GM18519 (cell line): ENCODE data around the gene TGFBR2.
"Not testable (repeated sequence)": the region's sequence is repeated elsewhere in the genome, so short reads cannot be mapped to it uniquely, and the experiment has no call there.

Experiments
- ATAC-seq: cut with Tn5 transposase; IDR thresholded peaks from one replicate; pipeline ENCODE4 v1.9.1; 2021; ENCODE audit warnings: mild to moderate bottlenecking, moderate library complexity; ENCODE audit not compliant: unreplicated experiment, low FRiP score

Gene TGFBR2

DNA sequence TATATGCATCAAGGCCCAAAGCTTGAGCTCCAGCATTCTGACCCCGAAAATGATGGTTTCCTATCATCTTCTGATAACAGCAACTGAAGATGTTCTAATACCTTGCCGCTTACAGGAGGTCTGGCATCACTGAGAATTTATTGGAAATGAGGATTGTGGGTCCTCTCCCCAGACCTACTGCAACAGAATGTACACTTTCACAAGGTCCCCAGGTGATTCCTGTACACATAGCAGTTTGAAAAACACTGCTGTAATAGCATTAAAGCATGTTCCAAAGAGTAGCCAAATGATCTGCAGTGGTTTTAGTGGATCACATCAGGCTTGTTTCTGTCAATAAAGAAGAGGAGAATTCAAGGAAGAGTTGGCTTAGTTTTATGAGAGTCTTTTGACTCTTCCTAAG lies 11.3 kb downstream of the TGFBR2 start:
- ATAC-seq: no peak

DNA sequence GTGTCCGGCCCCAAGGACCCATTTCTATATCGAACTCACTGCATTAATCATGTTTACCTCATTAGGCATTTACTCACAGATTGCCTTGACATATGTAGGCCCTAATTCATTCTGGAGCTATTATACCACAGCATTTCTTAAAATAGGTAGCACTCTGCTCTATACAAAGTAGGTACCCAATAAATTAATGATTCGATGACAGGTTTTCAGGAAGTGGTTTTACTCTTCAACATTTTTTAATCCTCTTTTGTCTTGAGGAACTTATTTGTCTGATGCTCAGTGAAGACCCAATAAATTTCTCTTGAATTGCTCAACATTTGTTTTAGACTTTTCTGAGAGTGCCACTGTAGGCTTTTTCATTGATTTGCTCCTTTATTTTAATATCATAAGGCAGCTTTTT lies 12.1 kb downstream of the TGFBR2 start:
- no peak for ATAC-seq

- ATAC-seq: no peak
Observed at GRCh38 chr3:30619318-30619717, 12.9 kb downstream of the TGFBR2 start.

DNA sequence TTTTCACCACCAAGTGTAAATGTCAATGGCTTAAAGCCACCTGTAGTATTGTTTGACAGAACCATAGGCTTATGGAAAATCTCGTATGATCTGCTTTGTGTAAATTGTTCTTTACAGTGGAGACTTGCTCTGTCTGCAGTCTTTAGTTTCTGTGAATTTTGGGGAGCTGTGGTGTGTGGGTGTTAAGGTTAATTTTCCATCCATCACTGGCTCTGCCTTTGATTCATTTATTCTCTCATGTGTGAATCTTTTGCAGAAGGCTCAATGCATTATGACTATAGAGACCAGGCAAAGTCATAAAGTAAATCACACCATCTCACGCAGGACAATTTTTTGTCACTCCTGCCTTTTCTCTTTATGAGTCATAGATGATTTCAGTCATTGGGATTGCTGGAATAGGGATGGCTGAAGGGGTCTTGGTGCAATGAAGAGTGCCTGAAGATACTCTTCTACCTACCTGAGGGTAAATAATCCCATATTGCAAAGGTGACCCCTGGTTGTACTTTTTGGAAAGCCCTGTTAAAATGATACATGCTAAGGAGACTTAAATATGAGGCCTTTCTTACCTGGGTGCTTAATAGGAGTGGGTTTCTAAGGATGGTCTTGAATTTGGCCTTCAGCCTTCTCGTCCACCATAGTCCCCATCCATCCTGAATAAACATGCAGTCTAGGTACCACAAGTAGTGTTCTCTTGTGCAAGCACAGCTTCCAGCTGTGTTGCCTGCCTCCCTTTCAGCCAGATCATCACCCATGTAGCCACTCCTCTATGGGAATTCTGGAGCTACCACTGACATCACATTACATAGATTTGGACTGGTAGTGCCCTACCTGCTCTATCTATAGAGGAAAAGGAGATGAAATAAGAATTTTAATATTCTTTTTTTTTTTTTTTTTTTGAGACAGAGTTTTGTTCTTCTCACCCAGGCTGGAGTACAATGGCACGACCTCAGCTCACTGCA lies 14.3 kb downstream of the TGFBR2 start:
- no peak for ATAC-seq

DNA sequence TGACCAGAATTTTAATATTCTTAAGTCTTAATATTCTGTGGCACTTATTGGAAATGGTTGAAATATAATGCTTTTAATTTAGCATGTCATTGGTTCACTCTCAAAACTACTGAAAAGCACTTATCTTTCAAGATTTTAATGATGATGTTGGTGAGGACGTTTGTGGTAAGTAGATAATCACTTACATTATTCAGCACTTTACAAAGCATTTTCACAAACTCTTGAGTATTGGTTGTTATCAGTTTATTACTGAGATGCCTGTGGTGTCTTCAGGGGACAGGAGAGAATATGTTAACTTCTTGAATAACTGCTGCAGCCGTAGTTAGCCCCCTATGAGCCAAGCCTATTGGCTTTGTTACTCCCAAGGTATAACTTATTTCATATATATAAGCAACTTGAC lies 15.2 kb downstream of the TGFBR2 start:
- no peak for ATAC-seq

DNA sequence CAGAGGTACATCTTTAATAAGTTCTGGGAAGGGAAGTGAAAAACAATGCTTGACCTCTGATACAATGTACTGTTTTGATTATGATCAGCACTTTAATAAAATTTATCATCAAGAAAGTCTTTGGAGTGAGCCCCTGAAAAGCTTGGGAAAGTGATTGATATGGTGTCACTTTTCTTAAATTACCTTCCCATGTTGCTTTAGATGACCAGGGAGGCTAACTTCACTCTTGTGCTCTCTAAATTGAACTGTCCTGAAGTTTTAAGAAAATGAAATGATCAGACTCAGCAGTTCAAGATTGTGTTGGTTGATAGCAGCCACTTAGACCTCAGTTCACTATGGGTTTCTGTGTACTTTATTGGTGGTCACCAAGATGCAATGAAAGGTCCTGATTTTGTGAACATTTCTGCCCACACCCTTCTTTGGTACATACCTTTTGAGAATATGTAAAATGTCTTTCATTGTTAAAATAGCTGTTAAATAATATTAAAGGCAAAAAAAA lies 15.7 kb downstream of the TGFBR2 start:
- ATAC-seq: no peak

DNA sequence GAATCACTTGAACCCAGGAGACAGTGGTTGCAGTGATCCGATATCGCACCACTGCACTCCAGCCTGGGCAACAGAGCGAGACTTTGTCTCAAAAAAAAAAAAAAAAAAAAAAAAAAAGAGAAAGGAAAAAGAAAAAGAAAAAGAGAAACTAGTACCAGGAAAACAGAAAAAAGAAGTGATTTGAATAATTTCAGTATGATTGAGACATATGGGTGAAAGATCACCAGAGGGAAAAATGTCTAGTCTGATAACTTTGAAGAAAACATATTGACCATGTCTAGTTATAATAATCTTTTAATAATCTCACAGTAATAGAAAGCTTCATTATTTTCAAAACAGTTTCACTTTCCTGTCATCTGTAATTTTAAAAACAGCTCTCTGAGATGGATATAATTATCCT lies 16.4 kb downstream of the TGFBR2 start:
- no peak for ATAC-seq

GRCh38 chr3:30623351-30623750 lies 16.9 kb downstream of the TGFBR2 start:
- no peak for ATAC-seq

GRCh38 chr3:30624480-30624879 lies 18.1 kb downstream of the TGFBR2 start:
- not testable (repeated sequence) for ATAC-seq

DNA sequence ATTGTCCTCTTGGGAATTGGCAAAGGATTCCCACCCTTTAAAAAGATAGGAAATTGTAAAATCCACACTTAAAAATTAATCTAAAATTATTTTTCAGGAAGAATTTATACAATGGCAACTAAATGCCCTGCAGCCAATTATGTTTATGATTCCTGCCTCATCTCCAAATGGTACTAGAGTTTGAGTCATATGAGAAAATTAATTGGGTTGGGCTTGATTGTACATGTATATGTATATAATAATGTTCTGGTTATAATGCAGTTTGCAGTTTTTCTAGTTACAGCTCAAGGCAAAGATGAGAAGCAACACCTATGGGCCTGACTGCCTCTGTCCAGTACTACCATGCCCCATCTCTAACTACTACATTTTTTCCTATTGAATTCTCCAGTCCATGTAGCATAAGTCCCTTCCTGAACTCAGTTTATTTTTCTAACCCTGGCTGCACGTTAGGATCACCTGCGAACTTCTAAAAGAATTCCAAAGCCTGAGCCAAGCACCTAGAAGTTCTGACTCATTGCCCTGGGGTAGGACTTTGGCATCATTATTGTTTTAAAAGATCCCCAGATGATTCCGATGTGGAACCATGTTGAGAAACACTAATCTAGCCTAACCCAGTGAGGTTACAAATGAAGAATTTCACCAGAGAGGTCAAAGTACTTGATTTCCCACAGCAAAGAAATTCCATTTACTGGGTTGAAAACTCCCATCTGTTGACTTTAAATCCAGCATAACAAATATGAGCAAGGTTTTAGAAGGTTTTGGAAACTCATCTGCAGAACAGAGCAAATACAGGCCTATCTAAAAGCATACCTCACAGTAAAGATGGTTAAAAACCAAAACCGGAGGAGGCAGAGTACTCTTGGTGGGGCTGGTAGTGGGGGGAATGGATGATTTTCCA lies 19.4 kb downstream of the TGFBR2 start:
- no peak for ATAC-seq

DNA sequence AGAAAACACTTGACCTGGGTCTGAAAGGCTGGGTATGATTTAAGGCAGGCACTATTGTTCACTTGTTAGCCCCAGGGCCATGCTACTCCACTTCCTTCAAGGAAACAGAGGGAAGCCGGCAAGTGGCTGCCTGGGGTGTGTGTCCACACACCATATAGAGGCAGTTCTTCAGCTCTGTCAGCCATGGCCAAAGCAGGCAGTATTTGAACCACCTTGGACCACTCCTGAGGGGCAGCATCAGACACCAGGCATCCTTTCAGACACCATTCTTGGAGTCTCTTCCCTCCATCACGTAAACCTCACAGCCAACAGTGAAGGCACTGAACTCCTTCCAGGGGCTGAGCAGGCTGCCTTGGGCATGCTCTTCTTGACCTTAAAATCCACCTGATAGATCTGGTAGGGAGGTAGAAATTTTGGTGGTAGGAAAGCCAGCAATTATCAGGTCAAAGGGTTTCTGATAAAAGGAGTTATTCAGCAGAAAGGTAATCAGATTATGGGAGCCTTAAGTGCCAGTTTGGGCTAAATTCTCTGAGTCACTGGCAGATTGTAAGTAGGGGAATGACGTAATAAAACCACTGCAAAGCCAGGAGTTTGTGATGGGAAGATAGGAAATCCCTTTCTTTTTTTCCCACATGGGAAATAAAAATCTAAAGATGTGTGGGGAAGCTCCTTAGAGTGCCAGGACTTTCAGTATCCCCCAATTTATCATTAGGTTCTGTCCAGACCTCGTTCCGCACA lies 20.2 kb downstream of the TGFBR2 start:
- ATAC-seq: no peak

DNA sequence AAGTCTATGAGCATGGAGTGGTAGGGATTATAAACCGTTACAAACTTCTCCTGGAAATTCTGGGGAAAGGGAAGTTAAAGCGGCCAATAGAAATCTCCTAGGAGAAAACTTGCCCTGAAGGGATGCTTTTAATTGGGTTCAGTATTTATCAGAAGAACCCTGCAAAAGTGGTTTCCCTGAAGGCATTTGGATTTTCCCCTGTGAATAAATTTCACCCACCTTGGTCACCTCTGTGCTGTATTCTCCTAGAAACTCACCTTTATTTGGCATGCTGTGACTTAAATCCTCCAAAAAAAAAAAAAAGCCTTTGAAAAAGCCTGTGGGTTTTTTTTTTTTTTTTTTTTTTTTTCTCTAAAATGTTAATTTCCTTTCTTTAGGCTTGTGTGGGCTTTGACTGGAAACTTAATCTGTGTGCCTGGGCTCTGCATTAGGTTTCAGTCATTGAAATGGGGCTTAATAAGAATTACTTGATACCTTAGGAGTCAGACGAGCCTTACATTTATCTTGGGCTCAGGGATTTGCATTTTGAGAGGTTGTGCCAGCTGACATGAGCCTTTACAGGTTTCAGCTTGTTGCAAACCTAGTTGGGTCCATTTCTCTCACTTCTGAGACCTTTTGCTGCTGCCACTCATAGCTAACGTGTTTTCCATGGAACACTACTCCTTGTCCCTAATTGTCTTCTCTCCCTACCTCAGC lies 22.0 kb downstream of the TGFBR2 start:
- ATAC-seq: no peak

DNA sequence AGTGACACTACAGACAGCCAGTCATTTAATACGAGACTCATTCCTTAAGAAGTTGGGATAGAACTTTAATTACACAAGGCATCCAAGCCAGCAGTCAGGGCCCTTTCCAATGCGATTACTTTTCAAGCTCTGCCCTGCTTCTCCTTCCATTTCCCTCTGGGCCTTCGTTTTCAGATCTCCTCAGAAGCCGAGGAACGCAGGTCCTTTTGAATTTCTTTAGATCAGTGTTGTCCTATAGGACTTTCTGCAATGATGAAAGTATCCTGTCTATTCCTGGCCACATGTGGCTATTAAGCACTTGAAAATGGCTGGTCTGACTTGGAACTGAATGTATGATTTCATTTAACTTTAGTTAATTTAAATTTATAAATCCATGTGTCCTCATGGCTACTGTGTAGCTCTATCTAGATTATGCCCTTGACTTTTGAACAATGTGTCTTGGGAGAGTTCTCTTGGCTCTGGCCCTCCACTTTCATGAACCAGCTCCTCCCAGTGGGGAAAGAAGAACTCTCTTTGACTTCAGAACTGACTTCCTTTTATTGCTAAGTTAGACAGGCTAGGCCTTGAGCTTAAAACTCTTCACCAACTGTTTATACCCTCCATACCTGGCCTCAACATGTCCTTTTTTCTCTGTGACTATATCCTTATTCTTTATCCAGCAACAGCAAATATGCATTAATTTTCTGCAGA lies 22.6 kb downstream of the TGFBR2 start:
- ATAC-seq: peak; percentile 41

- ATAC-seq: no peak
Observed at GRCh38 chr3:30629746-30630145, 23.3 kb downstream of the TGFBR2 start.

DNA sequence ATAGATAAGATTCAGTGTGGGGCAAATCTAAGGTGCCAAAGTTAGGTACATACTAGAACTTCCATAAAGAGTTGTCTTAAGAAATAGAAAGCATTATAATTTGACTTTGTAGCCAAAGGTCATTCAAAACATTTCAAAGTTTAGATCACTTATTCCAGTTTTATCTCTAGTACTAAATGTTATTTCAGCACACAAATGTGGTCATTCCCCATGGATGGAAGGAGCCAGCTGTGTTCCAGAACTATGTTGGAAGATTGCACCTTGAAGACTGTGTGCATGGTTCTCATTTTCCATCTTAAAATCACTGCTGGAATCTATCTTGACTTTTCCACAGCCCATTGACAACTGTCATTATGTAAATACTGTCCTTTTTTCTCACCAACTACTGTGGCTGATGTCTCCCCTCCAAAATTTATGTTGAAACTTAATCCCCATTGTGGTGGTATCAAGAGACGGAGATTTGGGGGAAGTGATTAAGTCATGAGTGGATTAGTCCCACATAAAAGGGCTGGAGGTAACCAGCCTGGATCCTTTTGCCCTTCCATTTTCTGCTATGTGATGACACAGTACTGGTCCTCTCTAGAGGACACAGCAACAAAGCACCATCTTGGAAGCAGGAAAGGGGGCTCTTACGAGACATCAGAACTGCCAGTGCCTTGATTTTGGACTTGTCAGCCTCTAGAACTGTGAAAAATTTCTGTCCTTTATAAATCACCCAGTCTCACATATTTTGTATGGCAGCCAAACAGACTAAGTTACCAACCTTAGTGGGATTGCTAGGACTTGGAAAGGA lies 24.0 kb downstream of the TGFBR2 start:
- ATAC-seq: no peak

DNA sequence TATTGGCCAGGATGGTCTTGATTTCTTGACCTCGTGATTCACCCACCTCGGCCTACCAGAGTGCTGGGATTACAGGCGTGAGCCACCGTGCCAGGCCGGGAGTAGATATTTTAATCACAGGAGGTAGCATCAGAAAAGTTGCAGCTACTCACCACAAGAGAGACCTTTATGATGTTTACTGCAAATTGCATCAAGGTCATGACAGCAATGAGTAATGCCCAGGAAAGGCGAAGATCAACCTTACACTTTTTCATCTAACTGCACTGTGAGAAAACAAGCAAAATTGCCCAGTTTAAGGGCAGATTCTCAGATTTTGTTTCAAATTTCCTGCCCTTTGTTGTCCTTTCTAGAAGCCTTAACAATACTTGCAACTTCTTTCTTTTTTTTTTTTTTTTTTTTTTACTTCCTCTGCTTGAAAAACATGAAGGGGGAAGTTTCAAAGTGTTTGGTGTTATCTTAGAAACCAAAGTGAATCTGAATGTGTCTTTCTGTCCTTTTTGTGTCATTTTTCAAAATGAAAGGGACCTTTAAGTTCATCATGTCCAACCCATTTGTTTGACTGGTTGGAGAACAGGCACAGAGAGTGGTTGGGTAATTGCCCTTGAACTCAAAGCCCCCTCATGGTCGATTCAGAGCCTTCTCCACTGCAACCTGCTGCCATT lies 25.0 kb downstream of the TGFBR2 start:
- ATAC-seq: no peak

- ATAC-seq: no peak
Observed at GRCh38 chr3:30632065-30632464, 25.7 kb downstream of the TGFBR2 start.

DNA sequence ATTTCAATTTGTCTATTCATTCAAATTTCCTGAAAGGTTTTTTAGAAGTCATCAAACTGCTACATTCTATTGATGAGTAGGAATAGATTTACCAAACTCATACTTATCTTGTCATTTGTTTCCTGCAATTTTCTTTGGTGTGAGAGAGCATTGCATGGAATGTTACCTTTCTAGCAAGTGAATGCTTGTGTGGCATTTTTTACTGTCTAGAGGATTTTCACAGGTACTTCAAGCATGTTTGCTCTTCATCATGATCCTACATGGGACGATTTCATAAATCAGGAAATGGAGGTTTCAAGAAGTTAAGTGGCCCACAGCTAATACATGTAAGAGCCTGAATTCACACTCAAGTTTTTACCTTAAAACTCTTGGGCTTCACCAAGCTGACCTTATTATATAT lies 26.1 kb downstream of the TGFBR2 start:
- ATAC-seq: no peak
